GM20000 (cell line): ENCODE results near the gene USP22.

Source experiments
- DNase-seq: peaks from one replicate; pipeline ENCODE4 v3.0.0; 2012; ENCODE audit warnings: low spot score
- CTCF ChIP-seq: IDR thresholded peaks from 2 replicates; pipeline ENCODE4 v1.5.1; 2012; ENCODE audit warnings: mild to moderate bottlenecking, control low read depth; ENCODE audit errors: extremely low read depth, missing control alignments

Gene USP22

GRCh38 chr17:20989991-20990855 is 52.6 kb downstream of the USP22 start:
- DNase-seq: no peak
- no peak for TF ChIP-seq CTCF

- TF ChIP-seq CTCF: no peak
- no peak for DNase-seq
These were observed 53.3 kb downstream of the USP22 start for GRCh38 chr17:20989481-20989880.

GRCh38 chr17:20988896-20989295 is 53.9 kb downstream of the USP22 start:
- DNase-seq: no peak
- TF ChIP-seq CTCF: no peak

GRCh38 chr17:20988001-20988636 is 54.7 kb downstream of the USP22 start:
- no peak for TF ChIP-seq CTCF
- no peak for DNase-seq

- TF ChIP-seq CTCF: no peak
- DNase-seq: no peak
These were observed 55.3 kb downstream of the USP22 start for GRCh38 chr17:20987511-20987910.

- DNase-seq: no peak
- TF ChIP-seq CTCF: no peak
These were observed 55.9 kb downstream of the USP22 start for GRCh38 chr17:20986767-20987510.

GRCh38 chr17:20983359-20983637 is 59.5 kb downstream of the USP22 start:
- peak; percentile 25 for DNase-seq
- TF ChIP-seq CTCF: no peak
